ENCODE data around the gene UBAC1.

DNA sequence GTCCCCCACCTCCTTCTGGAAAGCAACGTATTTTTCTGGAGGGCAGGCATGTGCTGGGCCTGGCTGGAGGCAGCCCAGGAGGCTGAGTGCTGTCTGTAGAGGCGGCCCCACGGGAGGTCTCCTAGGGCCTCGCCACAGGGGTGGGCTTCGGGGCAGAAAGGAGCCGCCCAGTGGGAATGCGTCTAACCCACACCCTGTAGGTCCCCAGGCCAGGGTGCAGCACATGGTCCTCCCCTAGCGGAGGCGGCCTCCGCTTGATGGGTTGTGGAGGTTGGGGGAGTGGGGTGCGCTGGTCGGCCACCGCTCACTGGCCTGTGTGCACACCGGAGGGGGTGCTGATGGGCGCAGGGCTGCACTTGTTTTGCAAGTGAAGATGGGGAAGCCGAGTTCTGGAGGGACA, 48.3 kb upstream of the UBAC1 start:
- TF ChIP-seq, protein P1, sequence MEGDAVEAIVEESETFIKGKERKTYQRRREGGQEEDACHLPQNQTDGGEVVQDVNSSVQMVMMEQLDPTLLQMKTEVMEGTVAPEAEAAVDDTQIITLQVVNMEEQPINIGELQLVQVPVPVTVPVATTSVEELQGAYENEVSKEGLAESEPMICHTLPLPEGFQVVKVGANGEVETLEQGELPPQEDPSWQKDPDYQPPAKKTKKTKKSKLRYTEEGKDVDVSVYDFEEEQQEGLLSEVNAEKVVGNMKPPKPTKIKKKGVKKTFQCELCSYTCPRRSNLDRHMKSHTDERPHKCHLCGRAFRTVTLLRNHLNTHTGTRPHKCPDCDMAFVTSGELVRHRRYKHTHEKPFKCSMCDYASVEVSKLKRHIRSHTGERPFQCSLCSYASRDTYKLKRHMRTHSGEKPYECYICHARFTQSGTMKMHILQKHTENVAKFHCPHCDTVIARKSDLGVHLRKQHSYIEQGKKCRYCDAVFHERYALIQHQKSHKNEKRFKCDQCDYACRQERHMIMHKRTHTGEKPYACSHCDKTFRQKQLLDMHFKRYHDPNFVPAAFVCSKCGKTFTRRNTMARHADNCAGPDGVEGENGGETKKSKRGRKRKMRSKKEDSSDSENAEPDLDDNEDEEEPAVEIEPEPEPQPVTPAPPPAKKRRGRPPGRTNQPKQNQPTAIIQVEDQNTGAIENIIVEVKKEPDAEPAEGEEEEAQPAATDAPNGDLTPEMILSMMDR (IDR thresholded peaks at IDR 0.05): no peak
- TF ChIP-seq TCF7 (CRISPR knock-in tag; IDR thresholded peaks at IDR 0.05; ENCODE audit: low read depth) (no peak), SP1 (CRISPR knock-in tag; conservative IDR thresholded peaks at IDR 0.05) (no peak), ESRRA (CRISPR knock-in tag; IDR thresholded peaks at IDR 0.05; ENCODE audit: borderline replicate concordance) (no peak), NFE2L1 (CRISPR knock-in tag; IDR thresholded peaks at IDR 0.05) (no peak), TP53 (CRISPR knock-in tag; IDR thresholded peaks at IDR 0.05) (no peak)
- TF ChIP-seq, protein P2, sequence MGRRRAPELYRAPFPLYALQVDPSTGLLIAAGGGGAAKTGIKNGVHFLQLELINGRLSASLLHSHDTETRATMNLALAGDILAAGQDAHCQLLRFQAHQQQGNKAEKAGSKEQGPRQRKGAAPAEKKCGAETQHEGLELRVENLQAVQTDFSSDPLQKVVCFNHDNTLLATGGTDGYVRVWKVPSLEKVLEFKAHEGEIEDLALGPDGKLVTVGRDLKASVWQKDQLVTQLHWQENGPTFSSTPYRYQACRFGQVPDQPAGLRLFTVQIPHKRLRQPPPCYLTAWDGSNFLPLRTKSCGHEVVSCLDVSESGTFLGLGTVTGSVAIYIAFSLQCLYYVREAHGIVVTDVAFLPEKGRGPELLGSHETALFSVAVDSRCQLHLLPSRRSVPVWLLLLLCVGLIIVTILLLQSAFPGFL (CRISPR knock-in tag; IDR thresholded peaks at IDR 0.05; ENCODE audit: borderline replicate concordance): no peak

All from WTC11 (cell line).